ENCODE results near the gene ARMC3. TPM values are rescaled to one million over a fixed set of nuclear protein-coding genes. Genes with fewer than 3 reads are reported as not detected.

ARMC3 gene
- total and polyA plus RNA-seq, 2 donors (not counting 1 experiment from before 2014, with no cell fraction given) = not detected

DNA sequence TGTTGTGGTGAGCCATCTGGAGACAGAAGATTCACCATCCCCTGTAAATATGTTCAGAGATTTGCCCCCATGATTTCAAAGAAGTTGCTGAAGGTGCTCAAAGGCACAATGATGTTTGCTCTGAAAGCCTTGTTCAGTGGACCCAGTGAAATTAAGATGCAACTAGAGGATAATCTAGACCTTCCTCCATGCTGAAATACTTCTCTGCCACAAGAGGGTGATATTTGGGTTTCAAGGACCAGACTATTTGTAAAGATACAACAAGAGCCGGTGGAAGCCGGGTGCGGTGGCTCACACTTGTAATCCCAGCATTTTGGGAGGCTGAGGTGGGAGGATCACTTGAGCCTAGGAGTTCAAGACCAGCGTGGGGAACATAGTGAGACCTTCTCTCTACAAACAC, 154.0 kb downstream of the ARMC3 start:
- Histone ChIP-seq H3K27me3 (replicated peaks in 1 of 4; ENCODE audit: control extremely low read depth in 1 of 4, control insufficient read depth in 3 of 4, insufficient read depth in 4 of 4, low read length in 3 of 4) (peaks cover 0 to 11% (median 5%) of the 10 kb centered on the region in 4 experiments), H3K27ac (ENCODE audit: low read length in 2 of 2) (no peak overlapping the region), H3K4me2 (replicated peaks; ENCODE audit: low read depth, low read length, poor library complexity, severe bottlenecking) (no peak overlapping the region), H3K79me2 (ENCODE audit: control insufficient read depth, insufficient read depth, low read length) (no peaks in the 10 kb centered on the region), H3K4me1 (ENCODE audit: control insufficient read depth in 2 of 2, insufficient read depth in 2 of 2, low read length in 2 of 2) (no peaks in the 10 kb centered on the region), H4K20me1 (ENCODE audit: control insufficient read depth, insufficient read depth, low read length, poor library complexity, severe bottlenecking) (no peaks in the 10 kb centered on the region), H3K36me3 (replicated peaks in 1 of 2; ENCODE audit: control extremely low read depth in 1 of 2, control insufficient read depth in 1 of 2, extremely low read depth in 1 of 2, insufficient read depth in 2 of 2, low read length in 1 of 2) (no peaks in the 10 kb centered on the region), H3K9me3 (ENCODE audit: control extremely low read depth in 1 of 3, control insufficient read depth in 2 of 3, insufficient read depth in 1 of 3, low read length in 2 of 3) (no peaks in the 10 kb centered on the region), H3K4me3 (ENCODE audit: control extremely low read depth in 1 of 5, extremely low read depth in 1 of 5, insufficient read depth in 1 of 5, low read depth in 2 of 5, low read length in 4 of 5) (no peak overlapping the region), H2AFZ (ENCODE audit: insufficient read depth, low read depth, low read length, poor library complexity, severe bottlenecking) (no peak overlapping the region), H3K9ac (ENCODE audit: low read length) (no peak overlapping the region)
- no peak for DNase-seq
- Mint-ChIP-seq H3K4me1 (no peaks in the 10 kb centered on the region), H3K27me3 (peaks cover 37% of the 10 kb centered on the region), H3K4me3 (no peak overlapping the region), H3K9me3 (ENCODE audit: insufficient read depth) (no peaks in the 10 kb centered on the region), H3K27ac (no peak overlapping the region)
- intact Hi-C loops (cut with micrococcal nuclease) = no loop called here
- CTCF ChIA-PET = no interaction called here
- no CpG with 5 or more reads among the region's 4 CpGs for WGBS (ENCODE audit: insufficient coverage)
- TF ChIP-seq EZH2 (IDR thresholded peaks at IDR 0.05; ENCODE audit: borderline replicate concordance, insufficient read depth, low read depth, low read length, poor library complexity, severe bottlenecking) = no peak
- TF ChIP-seq, protein P1, sequence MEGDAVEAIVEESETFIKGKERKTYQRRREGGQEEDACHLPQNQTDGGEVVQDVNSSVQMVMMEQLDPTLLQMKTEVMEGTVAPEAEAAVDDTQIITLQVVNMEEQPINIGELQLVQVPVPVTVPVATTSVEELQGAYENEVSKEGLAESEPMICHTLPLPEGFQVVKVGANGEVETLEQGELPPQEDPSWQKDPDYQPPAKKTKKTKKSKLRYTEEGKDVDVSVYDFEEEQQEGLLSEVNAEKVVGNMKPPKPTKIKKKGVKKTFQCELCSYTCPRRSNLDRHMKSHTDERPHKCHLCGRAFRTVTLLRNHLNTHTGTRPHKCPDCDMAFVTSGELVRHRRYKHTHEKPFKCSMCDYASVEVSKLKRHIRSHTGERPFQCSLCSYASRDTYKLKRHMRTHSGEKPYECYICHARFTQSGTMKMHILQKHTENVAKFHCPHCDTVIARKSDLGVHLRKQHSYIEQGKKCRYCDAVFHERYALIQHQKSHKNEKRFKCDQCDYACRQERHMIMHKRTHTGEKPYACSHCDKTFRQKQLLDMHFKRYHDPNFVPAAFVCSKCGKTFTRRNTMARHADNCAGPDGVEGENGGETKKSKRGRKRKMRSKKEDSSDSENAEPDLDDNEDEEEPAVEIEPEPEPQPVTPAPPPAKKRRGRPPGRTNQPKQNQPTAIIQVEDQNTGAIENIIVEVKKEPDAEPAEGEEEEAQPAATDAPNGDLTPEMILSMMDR (IDR thresholded peaks at IDR 0.05) = peak; percentile 5
- no peak for ATAC-seq (ENCODE audit: low read depth)
- POLR2A ChIA-PET = no interaction called here

Small RNA genes within 50 kb of the gene (small RNA-seq; reads per million reads assigned to genes)
- gene RNA5SP304 (ENCODE audit: insufficient read length, low read depth, low replicate concordance) = not detected

Other genes starting within 250 kb of the ARMC3 start
- 100 and 103 TPM in 2 replicates for gene PIP4K2A, start 213.5 kb upstream of the ARMC3 start, total RNA-seq
- 21.8 and 29.5 TPM in 2 replicates for gene PIP4K2A, start 213.5 kb upstream of the ARMC3 start, polyA plus RNA-seq
- 3.0 and 3.5 TPM in 2 replicates for gene MSRB2, start 167.5 kb downstream of the ARMC3 start, total RNA-seq
- gene MSRB2, start 167.5 kb downstream of the ARMC3 start, polyA plus RNA-seq = 1.5 and 2.0 TPM in 2 replicates